HCT116 (cell line): ENCODE results near the gene IL1RN. TPM values are rescaled to one million over a fixed set of nuclear protein-coding genes. Genes with fewer than 3 reads are reported as not detected.

ENCODE experiments used
- ATAC-seq: fragments of 200-7000 bp; cut with Tn5 transposase; 2 replicates; pipeline ENCODE4 v1.9.1; 2020; ENCODE audit warnings: mild to moderate bottlenecking, moderate library complexity
- BruUV-seq: library from RNA; stranded (reverse); fragments of 400-500 nt; replicated peaks from 2 replicates; lab custom pipeline; 2021; lab: Mats Ljungman, UMichigan
- CTCF ChIA-PET: fragments of 300-600 bp; sonication (Branson Sonifier 250); formaldehyde crosslinking; loops from one replicate; lab custom pipeline; 2021; ENCODE audit warnings: antibody characterized with exemption; lab: Charles Lee
- POLR2A ChIA-PET: fragments of 300-600, 350-600 bp; sonication (Branson Sonifier 250); formaldehyde crosslinking; loops from one replicate; lab custom pipeline; 2021; ENCODE audit warnings: antibody characterized with exemption; lab: Charles Lee
- RAD21 ChIA-PET, 2 experiments: fragments of 300-600 bp; sonication (Branson Sonifier 250); formaldehyde crosslinking; loops; one replicate each; lab custom pipeline; 2023; ENCODE audit warnings: low total read pairs in 2 of 2; ENCODE audit not compliant: uncharacterized antibody in 2 of 2, unreplicated experiment in 2 of 2, low non-redundant PET in 1 of 2; lab: Charles Lee
- DNase-seq: peaks from one replicate; pipeline ENCODE4 v3.0.0-alpha.2; 2010; ENCODE audit warnings: low read depth, low spot score
- H2AFZ ChIP-seq: fragments of 200-600 bp; shearing (Covaris generic), sonication (generic); 2 replicates; pipeline ENCODE4 v1.6.1; 2017; ENCODE audit warnings: low read depth, mixed run types, mixed read lengths, antibody characterized with exemption, low read length; ENCODE audit not compliant: poor library complexity, severe bottlenecking
- H3K27ac ChIP-seq: 2 replicates; pipeline ENCODE4 v1.5.1; 2012; ENCODE audit warnings: low read depth, low read length
- H3K27me3 ChIP-seq: fragments of 200-600 bp; sonication (generic); 2 replicates; pipeline ENCODE4 v1.6.1; 2016; ENCODE audit warnings: mixed run types, low read length, mixed read lengths; ENCODE audit not compliant: insufficient read depth
- H3K36me3 ChIP-seq, 2 experiments: fragments of 200-500 bp in 1 of 2; fragments of 200-600 bp in 1 of 2; sonication (Bioruptor generic) in 1 of 2; sonication (generic) in 1 of 2; 2 replicates each; pipeline versions ENCODE4 v1.5.1 to v1.6.1; 2014 to 2016; ENCODE audit warnings: low read length in 2 of 2, inconsistent platforms in 1 of 2, mixed read lengths in 1 of 2, mixed run types in 1 of 2; ENCODE audit not compliant: insufficient read depth in 2 of 2, control insufficient read depth in 1 of 2
- H3K4me1 ChIP-seq, 2 experiments: fragments of 200-600 bp in 1 of 2; sonication (generic) in 1 of 2; 2 replicates each; pipeline versions ENCODE4 v1.5.1 to v1.6.1; 2012 to 2017; ENCODE audit warnings: low read length in 2 of 2, inconsistent platforms in 1 of 2, mild to moderate bottlenecking in 1 of 2, mixed read lengths in 1 of 2, mixed run types in 1 of 2, moderate library complexity in 1 of 2; ENCODE audit not compliant: insufficient read depth in 2 of 2, control insufficient read depth in 1 of 2
- H3K4me2 ChIP-seq: fragments of 200-600 bp; sonication (generic); 2 replicates; pipeline ENCODE4 v1.6.1; 2017; ENCODE audit warnings: mixed run types, low read length, mixed read lengths
- H3K4me3 ChIP-seq, 2 experiments: fragments of 200-600 bp in 1 of 2; sonication (generic) in 1 of 2; replicated peaks in 1 of 2; 2 replicates each; pipeline ENCODE4 v1.5.1; 2011 to 2016; ENCODE audit warnings: low read length in 2 of 2, control low read depth in 1 of 2, low read depth in 1 of 2, mild to moderate bottlenecking in 1 of 2, mixed read lengths in 1 of 2, mixed run types in 1 of 2
- H3K79me2 ChIP-seq: fragments of 200-600 bp; sonication (generic); 2 replicates; pipeline ENCODE4 v1.6.1; 2017; ENCODE audit warnings: mild to moderate bottlenecking, mixed run types, low read length, moderate library complexity, mixed read lengths; ENCODE audit not compliant: insufficient read depth
- H3K9ac ChIP-seq: fragments of 200-600 bp; sonication (generic); 2 replicates; pipeline ENCODE4 v1.6.1; 2016; ENCODE audit warnings: low read length, mixed read lengths
- H3K9me2 ChIP-seq: fragments of 200-600 bp; sonication (generic), shearing (Covaris generic); 2 replicates; pipeline ENCODE4 v1.6.1; 2017; ENCODE audit warnings: mixed run types, mild to moderate bottlenecking, moderate library complexity; ENCODE audit not compliant: insufficient read depth
- H3K9me3 ChIP-seq, 2 experiments: fragments of 200-500 bp in 1 of 2; fragments of 200-600 bp in 1 of 2; sonication (Bioruptor generic) in 1 of 2; sonication (generic) in 1 of 2; 2 replicates each; pipeline ENCODE4 v1.6.1; 2014 to 2017; ENCODE audit warnings: low read length in 2 of 2, mixed read lengths in 2 of 2, inconsistent platforms in 1 of 2, low read depth in 1 of 2, mild to moderate bottlenecking in 1 of 2, mixed run types in 1 of 2, moderate library complexity in 1 of 2; ENCODE audit not compliant: control insufficient read depth in 1 of 2, insufficient read depth in 1 of 2
- H4K20me1 ChIP-seq: fragments of 200-600 bp; sonication (generic), shearing (Covaris generic); 2 replicates; pipeline ENCODE4 v1.6.1; 2017; ENCODE audit warnings: mixed run types, mild to moderate bottlenecking, moderate library complexity; ENCODE audit not compliant: insufficient read depth
- EGR1 ChIP-seq: IDR thresholded peaks from 2 replicates; pipeline ENCODE4 v1.6.1; 2012; ENCODE audit warnings: low read depth
- ELF1 ChIP-seq: IDR thresholded peaks from 2 replicates; pipeline ENCODE4 v1.6.1; 2012; ENCODE audit warnings: low read depth, borderline replicate concordance
- EZH2phosphoT487 ChIP-seq: fragments of 200-600 bp; IDR thresholded peaks from 2 replicates; pipeline ENCODE4 v1.6.1; 2018; ENCODE audit warnings: antibody characterized with exemption, borderline replicate concordance
- FOSL1 ChIP-seq: IDR thresholded peaks from 2 replicates; pipeline ENCODE4 v1.6.1; 2012; ENCODE audit warnings: low read depth
- POLR2A ChIP-seq: IDR thresholded peaks from 2 replicates; pipeline ENCODE4 v1.7.0; 2011; ENCODE audit warnings: borderline replicate concordance; ENCODE audit not compliant: insufficient read depth, insufficient read length; ENCODE audit errors: extremely low read depth
- POLR2AphosphoS5 ChIP-seq: IDR thresholded peaks from 2 replicates; pipeline ENCODE4 v1.6.1; 2011; ENCODE audit warnings: mild to moderate bottlenecking, low read depth, low read length, moderate library complexity
- SP1 ChIP-seq: IDR thresholded peaks from 2 replicates; pipeline ENCODE4 v1.6.1; 2012; ENCODE audit warnings: low read depth
- TCF7L2 ChIP-seq: IDR thresholded peaks from 2 replicates; pipeline ENCODE4 v1.7.0; 2011; ENCODE audit warnings: borderline replicate concordance, inconsistent platforms; ENCODE audit not compliant: insufficient read depth, insufficient read length; ENCODE audit errors: extremely low read depth
- ZFX ChIP-seq: fragments of 450-650 bp; IDR thresholded peaks from 2 replicates; pipeline ENCODE4 v1.6.1; 2017
- ZNF274 ChIP-seq: fragments of 200-500 bp; sonication (Bioruptor generic); IDR thresholded peaks from 2 replicates; pipeline ENCODE4 v1.6.1; 2014; ENCODE audit warnings: mild to moderate bottlenecking, low read depth, low read length, inconsistent platforms
- intact Hi-C: fragments of 100-400 bp; cut with micrococcal nuclease; formaldehyde crosslinking; loops from 2 replicates; pipeline ENCODE4 v1.10.0; 2022
- total RNA-seq: library from RNA; stranded (reverse); gene quantifications from one replicate; pipeline ENCODE4 v1.2.1, GENCODE V29; 2021; ENCODE audit not compliant: unreplicated experiment
- TF ChIP-seq, protein P1 (sequence below): IDR thresholded peaks from 2 replicates; pipeline ENCODE4 v1.6.1; 2012
- TF ChIP-seq, protein P2 (sequence below): IDR thresholded peaks from 2 replicates; pipeline ENCODE4 v1.6.1; 2012; ENCODE audit warnings: low read depth

The IL1RN gene
- total RNA-seq, 1 experiment from 2014 or later, result 0.25 TPM

DNA sequence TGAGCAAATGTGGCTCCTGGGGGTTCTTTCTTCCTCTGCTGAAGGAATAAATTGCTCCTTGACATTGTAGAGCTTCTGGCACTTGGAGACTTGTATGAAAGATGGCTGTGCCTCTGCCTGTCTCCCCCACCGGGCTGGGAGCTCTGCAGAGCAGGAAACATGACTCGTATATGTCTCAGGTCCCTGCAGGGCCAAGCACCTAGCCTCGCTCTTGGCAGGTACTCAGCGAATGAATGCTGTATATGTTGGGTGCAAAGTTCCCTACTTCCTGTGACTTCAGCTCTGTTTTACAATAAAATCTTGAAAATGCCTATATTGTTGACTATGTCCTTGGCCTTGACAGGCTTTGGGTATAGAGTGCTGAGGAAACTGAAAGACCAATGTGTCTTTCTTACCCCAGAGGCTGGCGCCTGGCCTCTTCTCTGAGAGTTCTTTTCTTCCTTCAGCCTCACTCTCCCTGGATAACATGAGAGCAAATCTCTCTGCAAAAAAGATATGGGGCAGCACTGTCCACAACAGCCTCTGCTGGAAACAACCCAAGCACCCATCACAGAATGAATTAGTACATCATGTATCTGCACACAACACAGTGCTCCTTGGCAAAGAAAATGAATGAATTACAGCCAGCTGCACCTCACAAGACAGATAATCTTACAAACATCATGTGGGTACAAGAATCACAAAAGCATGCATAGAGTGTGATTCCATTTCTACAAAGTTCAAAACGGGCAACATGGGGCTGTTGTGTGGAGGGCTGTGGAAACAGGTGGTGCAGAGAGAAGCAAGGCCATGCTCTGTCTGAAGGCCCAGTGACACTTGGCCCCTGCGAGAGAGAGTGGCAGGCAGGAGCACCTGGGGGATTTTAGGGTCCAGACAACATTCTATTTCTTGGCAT is 6.6 kb downstream of the IL1RN start:
- TF ChIP-seq, protein P1, sequence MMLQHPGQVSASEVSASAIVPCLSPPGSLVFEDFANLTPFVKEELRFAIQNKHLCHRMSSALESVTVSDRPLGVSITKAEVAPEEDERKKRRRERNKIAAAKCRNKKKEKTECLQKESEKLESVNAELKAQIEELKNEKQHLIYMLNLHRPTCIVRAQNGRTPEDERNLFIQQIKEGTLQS, result no peak
- TF ChIP-seq SP1 (no peak), FOSL1 (peak; percentile 31; the same call in 1 of the 2 replicates)
- H3K79me2 ChIP-seq, result no peaks in the 10 kb centered on the region
- ATAC-seq (peak; percentile 51; the same call in 1 of the 2 replicates), DNase-seq (no peak)
- H3K9me3 ChIP-seq, result no peaks in the 10 kb centered on the region
- ChIA-PET CTCF (interaction anchor here (0.6 to 1.9 kb wide), 7 partner anchors 12 to 283 kb away, joined by 3 to 8 read pairs (median 3); no protein-coding TSS in a partner anchor), POLR2A (no interaction called here), RAD21 (interaction anchor here in 1 of 2 experiments (0.7 kb wide), 1 partner anchor 65 kb away, joined by 3 read pairs; no protein-coding TSS in a partner anchor)
- H3K27ac ChIP-seq, result no peak overlapping the region
- peak overlapping the region; percentile 27 for H2AFZ ChIP-seq
- peaks cover 0 to 16% of the 10 kb centered on the region in 2 experiments; a peak in 3 of 4 replicates for H3K4me1 ChIP-seq
- no peaks in the 10 kb centered on the region for H3K27me3 ChIP-seq
- BruUV-seq, result no TSS peak
- H3K9me2 ChIP-seq, result no peaks in the 10 kb centered on the region
- intact Hi-C loops, result no loop called here
- no peak overlapping the region for H3K9ac ChIP-seq
- no peak overlapping the region for H3K4me3 ChIP-seq
- peak overlapping the region; percentile 36 for H3K4me2 ChIP-seq
- H3K36me3 ChIP-seq, result no peaks in the 10 kb centered on the region
- H4K20me1 ChIP-seq, result no peaks in the 10 kb centered on the region

DNA sequence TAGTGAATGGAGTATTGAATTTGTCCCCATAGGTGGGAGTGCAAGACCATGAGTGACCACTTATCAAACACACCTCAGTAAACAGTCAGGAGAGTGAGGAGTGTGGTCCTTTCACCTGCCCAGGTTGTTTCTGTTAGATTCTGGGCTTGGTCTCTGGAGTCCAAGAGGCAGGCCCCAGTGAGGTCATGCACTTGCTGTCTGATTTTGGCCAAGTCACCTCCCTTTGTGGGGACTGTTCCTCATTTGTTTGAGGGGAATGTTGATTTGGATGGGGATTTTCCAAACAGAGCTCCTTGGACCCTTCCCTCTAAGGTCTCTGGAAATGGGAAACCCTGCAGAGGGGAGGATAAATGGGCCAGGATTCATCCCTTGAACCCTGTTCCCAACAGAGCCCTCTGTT is 7.3 kb downstream of the IL1RN start:
- ChIA-PET RAD21 (no interaction called here), CTCF (interaction anchor here (1.5 to 1.9 kb wide), 2 partner anchors 55 to 64 kb away, joined by 5 to 8 read pairs; no protein-coding TSS in a partner anchor), POLR2A (no interaction called here)
- H3K27ac ChIP-seq, result no peak overlapping the region
- no peak overlapping the region for H3K9ac ChIP-seq
- intact Hi-C loops, result loop anchor here (5.0 kb wide), 1 partner anchor 258 kb away; no protein-coding TSS in a partner anchor
- H3K79me2 ChIP-seq, result no peaks in the 10 kb centered on the region
- H2AFZ ChIP-seq, result no peak overlapping the region
- no peaks in the 10 kb centered on the region for H3K9me3 ChIP-seq
- H3K9me2 ChIP-seq, result no peaks in the 10 kb centered on the region
- DNase-seq (no peak), ATAC-seq (no peak)
- H3K27me3 ChIP-seq, result no peaks in the 10 kb centered on the region
- no peak overlapping the region for H3K4me3 ChIP-seq
- no TSS peak for BruUV-seq
- no peaks in the 10 kb centered on the region for H3K36me3 ChIP-seq
- no peaks in the 10 kb centered on the region for H4K20me1 ChIP-seq
- H3K4me1 ChIP-seq, result peaks cover 0 to 21% of the 10 kb centered on the region in 2 experiments; a peak in 3 of 4 replicates
- no peak overlapping the region for H3K4me2 ChIP-seq
- TF ChIP-seq, protein P2, sequence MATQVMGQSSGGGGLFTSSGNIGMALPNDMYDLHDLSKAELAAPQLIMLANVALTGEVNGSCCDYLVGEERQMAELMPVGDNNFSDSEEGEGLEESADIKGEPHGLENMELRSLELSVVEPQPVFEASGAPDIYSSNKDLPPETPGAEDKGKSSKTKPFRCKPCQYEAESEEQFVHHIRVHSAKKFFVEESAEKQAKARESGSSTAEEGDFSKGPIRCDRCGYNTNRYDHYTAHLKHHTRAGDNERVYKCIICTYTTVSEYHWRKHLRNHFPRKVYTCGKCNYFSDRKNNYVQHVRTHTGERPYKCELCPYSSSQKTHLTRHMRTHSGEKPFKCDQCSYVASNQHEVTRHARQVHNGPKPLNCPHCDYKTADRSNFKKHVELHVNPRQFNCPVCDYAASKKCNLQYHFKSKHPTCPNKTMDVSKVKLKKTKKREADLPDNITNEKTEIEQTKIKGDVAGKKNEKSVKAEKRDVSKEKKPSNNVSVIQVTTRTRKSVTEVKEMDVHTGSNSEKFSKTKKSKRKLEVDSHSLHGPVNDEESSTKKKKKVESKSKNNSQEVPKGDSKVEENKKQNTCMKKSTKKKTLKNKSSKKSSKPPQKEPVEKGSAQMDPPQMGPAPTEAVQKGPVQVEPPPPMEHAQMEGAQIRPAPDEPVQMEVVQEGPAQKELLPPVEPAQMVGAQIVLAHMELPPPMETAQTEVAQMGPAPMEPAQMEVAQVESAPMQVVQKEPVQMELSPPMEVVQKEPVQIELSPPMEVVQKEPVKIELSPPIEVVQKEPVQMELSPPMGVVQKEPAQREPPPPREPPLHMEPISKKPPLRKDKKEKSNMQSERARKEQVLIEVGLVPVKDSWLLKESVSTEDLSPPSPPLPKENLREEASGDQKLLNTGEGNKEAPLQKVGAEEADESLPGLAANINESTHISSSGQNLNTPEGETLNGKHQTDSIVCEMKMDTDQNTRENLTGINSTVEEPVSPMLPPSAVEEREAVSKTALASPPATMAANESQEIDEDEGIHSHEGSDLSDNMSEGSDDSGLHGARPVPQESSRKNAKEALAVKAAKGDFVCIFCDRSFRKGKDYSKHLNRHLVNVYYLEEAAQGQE, result no peak
- TF ChIP-seq ZFX (no peak), EZH2phosphoT487 (no peak), TCF7L2 (no peak), POLR2A (no peak), ELF1 (no peak), POLR2AphosphoS5 (no peak), EGR1 (no peak), ZNF274 (no peak), FOSL1 (no peak)
